Lung (tissue), 12 donors: ENCODE data around the gene BTBD16. TPM values are rescaled to one million over a fixed set of nuclear protein-coding genes. Genes with fewer than 3 reads are reported as not detected.

Experiments used
- ATAC-seq: fragments of 200-7000 bp; cut with Tn5 transposase; one replicate; pipeline ENCODE4 v1.9.1; 2020; ENCODE audit warnings: moderate number of reproducible peaks; ENCODE audit not compliant: insufficient read depth, low FRiP score
- DNase-seq, 3 donors: peaks; one replicate each; pipeline ENCODE4 v3.0.0-alpha.2; 2013 to 2017
- H3K27ac ChIP-seq, 2 donors: one replicate each; pipeline ENCODE4 v1.5.1; 2013; ENCODE audit warnings: mild to moderate bottlenecking in 2 of 2, moderate library complexity in 2 of 2, control low read depth in 1 of 2, inconsistent platforms in 1 of 2, low read depth in 1 of 2, low read length in 1 of 2
- H3K27me3 ChIP-seq, 3 donors: one replicate each; pipeline ENCODE4 v1.5.1; 2013; ENCODE audit warnings: low read length in 2 of 3; ENCODE audit not compliant: control insufficient read depth in 3 of 3, insufficient read depth in 3 of 3
- H3K36me3 ChIP-seq, 4 donors: one replicate each; pipeline ENCODE4 v1.5.1; 2013; ENCODE audit warnings: low read length in 4 of 4, mild to moderate bottlenecking in 1 of 4, moderate library complexity in 1 of 4; ENCODE audit not compliant: control insufficient read depth in 4 of 4, insufficient read depth in 4 of 4
- H3K4me1 ChIP-seq, 5 donors: one replicate each; pipeline ENCODE4 v1.5.1; 2013; ENCODE audit warnings: low read length in 5 of 5, mild to moderate bottlenecking in 2 of 5, moderate library complexity in 1 of 5; ENCODE audit not compliant: control insufficient read depth in 5 of 5, insufficient read depth in 5 of 5
- H3K4me3 ChIP-seq: one replicate; pipeline ENCODE4 v1.5.1; 2013; ENCODE audit warnings: mild to moderate bottlenecking, control low read depth, moderate library complexity
- H3K9ac ChIP-seq, 2 donors: one replicate each; pipeline ENCODE4 v1.5.1; 2013; ENCODE audit warnings: low read length in 2 of 2, control low read depth in 1 of 2; ENCODE audit not compliant: insufficient read depth in 1 of 2
- H3K9me3 ChIP-seq, 4 donors: one replicate each; pipeline ENCODE4 v1.5.1; 2013; ENCODE audit warnings: low read length in 3 of 4, mild to moderate bottlenecking in 1 of 4, moderate library complexity in 1 of 4; ENCODE audit not compliant: control insufficient read depth in 4 of 4, insufficient read depth in 3 of 4
- CTCF ChIP-seq: IDR thresholded peaks from 2 replicates; pipeline ENCODE4 v1.5.1; 2012; ENCODE audit warnings: mild to moderate bottlenecking; ENCODE audit errors: control extremely low read depth, extremely low read depth
- WGBS, 2 donors: extraction: QIAGEN DNeasy Blood & Tissue Kit; methylation state at CpG; one replicate each; pipeline ENCODE4 v1.1.7; 2013; 5-methylcytosine and 5-hydroxymethylcytosine counted together
- polyA plus RNA-seq, 2 donors: library from polyadenylated mRNA; stranded (reverse); fragments of 200-250 nt; gene quantifications; one replicate each; pipeline ENCODE4 v1.2.1, GENCODE V29; 2013
- total RNA-seq, 2 donors: library from RNA; depleted of rRNA in 1 of 2; stranded (reverse); fragments of >200 nt in 1 of 2; gene quantifications; one replicate each; pipeline ENCODE4 v1.2.1, GENCODE V29; 2014 to 2021
- donor health status: control.
- donor health status: control.
- donor health status: Bipolar disorder and iron deficiency.
- donor health status: healthy.
- donor health status: DM: yes; HTN: yes; CAD: no.

BTBD16 gene
- total and polyA plus RNA-seq, 4 donors = 0.03 to 0.73 (median 0.67) TPM; not detected in 1

DNA sequence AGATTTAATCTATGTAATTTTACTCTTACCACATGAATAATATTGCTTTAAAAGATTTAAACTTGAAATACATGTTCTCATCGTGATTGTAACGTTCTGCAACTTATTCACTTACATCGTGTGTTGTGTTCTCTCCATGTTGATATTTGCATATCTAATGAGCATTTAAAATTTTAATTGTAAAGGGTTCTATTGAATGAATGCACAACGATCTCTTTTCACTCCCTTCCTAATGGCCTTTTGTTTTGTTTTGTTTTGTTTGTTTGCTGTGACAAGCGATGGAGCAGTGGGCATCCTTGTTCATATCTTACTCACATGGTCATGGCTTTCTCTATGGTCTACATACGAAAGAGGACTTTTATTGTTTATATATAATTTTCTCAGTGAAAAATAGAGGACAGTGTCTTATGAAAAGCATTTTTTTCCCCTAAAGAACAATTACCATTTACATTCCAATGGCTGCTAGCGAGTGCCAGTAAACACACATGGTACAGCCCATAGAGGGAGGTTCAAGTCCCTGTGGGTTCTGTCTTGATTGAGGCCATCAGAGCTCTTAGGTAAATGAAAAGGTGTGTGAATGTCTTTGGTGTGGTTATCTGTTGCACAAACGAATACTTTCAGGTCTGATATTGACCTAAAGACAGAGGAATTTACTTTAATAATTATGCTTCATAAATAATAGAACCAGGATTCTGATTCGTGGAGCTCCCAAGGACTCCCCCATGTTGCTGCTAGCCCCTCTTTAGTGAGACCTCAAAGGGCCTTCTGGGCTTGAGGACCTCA lies 32.4 kb downstream of the BTBD16 start:
- Histone ChIP-seq H3K27ac (no peak overlapping the region), H3K4me1 (peaks cover 0 to 2% (median 0%) of the 10 kb centered on the region in 5 donors), H3K9ac (no peak overlapping the region), H3K36me3 (no peaks in the 10 kb centered on the region), H3K4me3 (no peak overlapping the region), H3K9me3 (no peaks in the 10 kb centered on the region), H3K27me3 (no peaks in the 10 kb centered on the region)
- DNase-seq = no peak
- ATAC-seq = no peak
- TF ChIP-seq CTCF = no peak
- 83 to 86% methylated on average over 9 of the region's 9 CpGs for WGBS, 2 donors

DNA sequence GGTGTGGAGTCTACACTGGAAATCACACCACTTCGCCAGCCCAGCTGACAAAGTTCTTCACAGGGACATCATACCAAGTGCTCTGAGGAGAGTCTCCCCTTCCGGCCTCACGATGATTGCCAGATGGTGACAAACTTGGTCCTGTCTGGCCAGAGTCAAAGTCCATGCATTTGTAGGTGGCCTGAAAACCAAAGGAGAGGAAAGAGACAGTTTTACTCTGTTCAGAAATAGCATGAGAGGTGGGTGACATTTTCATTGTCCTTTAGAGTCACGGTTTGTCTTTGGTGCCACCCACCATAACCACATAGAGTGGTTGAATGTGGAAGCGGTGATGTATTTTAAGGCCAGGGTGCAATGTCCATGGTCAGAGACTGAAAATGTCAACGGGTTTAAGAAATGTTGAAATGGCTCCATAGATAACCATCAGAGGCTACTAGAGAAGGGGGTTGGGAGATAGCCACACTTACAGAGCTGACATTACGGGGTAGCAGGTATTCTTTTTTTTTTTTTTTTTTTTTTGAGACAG lies 33.0 kb downstream of the BTBD16 start:
- TF ChIP-seq CTCF = no peak
- H3K27me3 ChIP-seq = no peaks in the 10 kb centered on the region
- no peaks in the 10 kb centered on the region for H3K9me3 ChIP-seq
- ATAC-seq (no peak), DNase-seq (no peak)
- no peaks in the 10 kb centered on the region for H3K36me3 ChIP-seq
- H3K9ac ChIP-seq = no peak overlapping the region
- peaks cover 0 to 7% (median 0%) of the 10 kb centered on the region in 5 donors for H3K4me1 ChIP-seq
- H3K4me3 ChIP-seq = no peak overlapping the region
- WGBS, 2 donors = 90 to 94% methylated on average over 7 of the region's 7 CpGs
- no peak overlapping the region for H3K27ac ChIP-seq

DNA sequence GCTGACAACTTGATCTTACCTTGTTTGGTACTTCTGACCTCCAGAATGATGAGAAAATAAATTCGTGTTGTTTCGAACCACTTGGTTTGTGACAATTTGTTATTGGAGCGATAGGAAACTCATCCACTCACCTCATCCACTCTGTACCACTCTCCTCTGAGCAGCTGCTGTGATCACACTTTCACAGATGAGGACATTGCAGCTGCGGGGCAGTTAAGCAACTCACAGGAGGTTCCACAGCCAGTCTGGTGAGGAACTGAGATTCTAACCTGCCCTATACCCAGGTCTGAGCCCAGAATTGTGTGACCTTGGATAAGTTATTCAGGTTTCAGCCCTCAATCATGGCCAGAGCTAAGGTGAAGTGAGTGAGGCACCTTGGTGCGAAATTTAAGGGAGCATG lies 35.2 kb downstream of the BTBD16 start:
- Histone ChIP-seq H3K4me3 (no peak overlapping the region), H3K9me3 (no peaks in the 10 kb centered on the region), H3K4me1 (peaks cover 0 to 9% (median 0%) of the 10 kb centered on the region in 5 donors), H3K36me3 (no peaks in the 10 kb centered on the region), H3K27me3 (no peaks in the 10 kb centered on the region), H3K9ac (no peak overlapping the region), H3K27ac (no peak overlapping the region)
- no peak for TF ChIP-seq CTCF
- ATAC-seq = no peak
- DNase-seq = no peak
- 91 to 95% methylated on average over 5 of the region's 5 CpGs for WGBS, 2 donors
